T-helper 1 cell treated with Interleukin-12 subunit alpha and Interleukin-12 subunit beta and Interleukin-4 antibody, amounts not matched to agents 30 μg/mL and 1 μg/mL, for 36 hours (primary cell): ENCODE measurements around the gene ANTXR1.

Source experiments
- H3K27ac Mint-ChIP-seq: one replicate; pipeline ENCODE4 v1.8.0; 2021; ENCODE audit warnings: mild to moderate bottlenecking, mixed read lengths
- H3K27me3 Mint-ChIP-seq: one replicate; pipeline ENCODE4 v1.8.0; 2021; ENCODE audit warnings: low read depth, mixed read lengths
- H3K36me3 Mint-ChIP-seq: one replicate; pipeline ENCODE4 v1.8.0; 2021; ENCODE audit warnings: low read depth, mixed read lengths
- H3K4me1 Mint-ChIP-seq: one replicate; pipeline ENCODE4 v1.8.0; 2021; ENCODE audit warnings: low read depth, mixed read lengths
- H3K4me3 Mint-ChIP-seq: one replicate; pipeline ENCODE4 v1.8.0; 2021; ENCODE audit warnings: mild to moderate bottlenecking, moderate library complexity, mixed read lengths
- H3K9me3 Mint-ChIP-seq: one replicate; pipeline ENCODE4 v1.8.0; 2021; ENCODE audit warnings: mixed read lengths

The ANTXR1 gene

GRCh38 chr2:69100220-69100723, 87.3 kb downstream of the ANTXR1 start:
- Mint-ChIP-seq H3K36me3 (no peaks in the 10 kb centered on the region), H3K27me3 (peaks cover 24% of the 10 kb centered on the region), H3K27ac (no peak overlapping the region)

GRCh38 chr2:69102041-69102593, 89.1 kb downstream of the ANTXR1 start:
- no peak overlapping the region for H3K4me3 Mint-ChIP-seq
- H3K9me3 Mint-ChIP-seq: no peaks in the 10 kb centered on the region
- peaks cover 18% of the 10 kb centered on the region for H3K27me3 Mint-ChIP-seq
- no peaks in the 10 kb centered on the region for H3K4me1 Mint-ChIP-seq
- no peak overlapping the region for H3K27ac Mint-ChIP-seq
- H3K36me3 Mint-ChIP-seq: no peaks in the 10 kb centered on the region

More at GRCh38 chr2:69100220-69100723, 87.3 kb downstream of the ANTXR1 start:
- Mint-ChIP-seq H3K4me1 (no peaks in the 10 kb centered on the region), H3K9me3 (no peaks in the 10 kb centered on the region), H3K4me3 (no peak overlapping the region)

- Mint-ChIP-seq H3K4me3 (no peak overlapping the region), H3K27ac (no peak overlapping the region), H3K27me3 (peaks cover 19% of the 10 kb centered on the region), H3K9me3 (no peaks in the 10 kb centered on the region), H3K36me3 (no peaks in the 10 kb centered on the region), H3K4me1 (no peaks in the 10 kb centered on the region)
Measured at GRCh38 chr2:69103419-69103818, 90.4 kb downstream of the ANTXR1 start.

- Mint-ChIP-seq H3K27ac (no peak overlapping the region), H3K27me3 (peaks cover 23% of the 10 kb centered on the region), H3K4me3 (no peak overlapping the region), H3K36me3 (no peaks in the 10 kb centered on the region), H3K9me3 (no peaks in the 10 kb centered on the region), H3K4me1 (no peaks in the 10 kb centered on the region)
Measured at GRCh38 chr2:69104261-69104660, 91.3 kb downstream of the ANTXR1 start.

- Mint-ChIP-seq H3K4me1 (no peaks in the 10 kb centered on the region), H3K27me3 (peaks cover 21% of the 10 kb centered on the region), H3K36me3 (no peaks in the 10 kb centered on the region), H3K4me3 (no peak overlapping the region), H3K9me3 (no peaks in the 10 kb centered on the region), H3K27ac (no peak overlapping the region)
Measured at GRCh38 chr2:69109255-69109654, 96.3 kb downstream of the ANTXR1 start.

- Mint-ChIP-seq H3K4me3 (no peak overlapping the region), H3K36me3 (no peaks in the 10 kb centered on the region), H3K4me1 (no peaks in the 10 kb centered on the region), H3K27me3 (peaks cover 21% of the 10 kb centered on the region), H3K9me3 (no peaks in the 10 kb centered on the region), H3K27ac (no peak overlapping the region)
Measured at GRCh38 chr2:69111076-69111475, 98.1 kb downstream of the ANTXR1 start.

- Mint-ChIP-seq H3K27me3 (peaks cover 15% of the 10 kb centered on the region), H3K36me3 (no peaks in the 10 kb centered on the region)
Measured at GRCh38 chr2:69113627-69114026, 100.6 kb downstream of the ANTXR1 start.

GRCh38 chr2:69114534-69114933, 101.6 kb downstream of the ANTXR1 start:
- no peak overlapping the region for H3K4me3 Mint-ChIP-seq
- H3K27me3 Mint-ChIP-seq: peaks cover 13% of the 10 kb centered on the region
- H3K36me3 Mint-ChIP-seq: no peaks in the 10 kb centered on the region
- no peaks in the 10 kb centered on the region for H3K4me1 Mint-ChIP-seq
- no peak overlapping the region for H3K27ac Mint-ChIP-seq
- H3K9me3 Mint-ChIP-seq: no peaks in the 10 kb centered on the region

More at GRCh38 chr2:69113627-69114026, 100.6 kb downstream of the ANTXR1 start:
- Mint-ChIP-seq H3K27ac (no peak overlapping the region), H3K9me3 (no peaks in the 10 kb centered on the region), H3K4me3 (no peak overlapping the region), H3K4me1 (no peaks in the 10 kb centered on the region)

- no peak overlapping the region for H3K4me3 Mint-ChIP-seq
- no peaks in the 10 kb centered on the region for H3K4me1 Mint-ChIP-seq
- peaks cover 9% of the 10 kb centered on the region for H3K27me3 Mint-ChIP-seq
- no peaks in the 10 kb centered on the region for H3K9me3 Mint-ChIP-seq
- no peak overlapping the region for H3K27ac Mint-ChIP-seq
- H3K36me3 Mint-ChIP-seq: no peaks in the 10 kb centered on the region
Measured at GRCh38 chr2:69116438-69116837, 103.5 kb downstream of the ANTXR1 start.

GRCh38 chr2:69118609-69119008, 105.6 kb downstream of the ANTXR1 start:
- Mint-ChIP-seq H3K27me3 (peaks cover 18% of the 10 kb centered on the region), H3K4me3 (no peak overlapping the region), H3K27ac (no peak overlapping the region), H3K9me3 (no peaks in the 10 kb centered on the region), H3K36me3 (no peaks in the 10 kb centered on the region), H3K4me1 (no peaks in the 10 kb centered on the region)

GRCh38 chr2:69119104-69119894, 106.3 kb downstream of the ANTXR1 start:
- H3K9me3 Mint-ChIP-seq: no peaks in the 10 kb centered on the region
- H3K27me3 Mint-ChIP-seq: peaks cover 19% of the 10 kb centered on the region
- no peaks in the 10 kb centered on the region for H3K36me3 Mint-ChIP-seq
- H3K27ac Mint-ChIP-seq: no peak overlapping the region
- no peak overlapping the region for H3K4me3 Mint-ChIP-seq
- no peaks in the 10 kb centered on the region for H3K4me1 Mint-ChIP-seq

- H3K27ac Mint-ChIP-seq: no peak overlapping the region
- H3K4me3 Mint-ChIP-seq: no peak overlapping the region
- no peaks in the 10 kb centered on the region for H3K9me3 Mint-ChIP-seq
- no peaks in the 10 kb centered on the region for H3K36me3 Mint-ChIP-seq
- H3K27me3 Mint-ChIP-seq: peaks cover 25% of the 10 kb centered on the region
- no peaks in the 10 kb centered on the region for H3K4me1 Mint-ChIP-seq
Measured at GRCh38 chr2:69122271-69122670, 109.3 kb downstream of the ANTXR1 start.

- peaks cover 25% of the 10 kb centered on the region for H3K27me3 Mint-ChIP-seq
Measured at GRCh38 chr2:69123182-69123581, 110.2 kb downstream of the ANTXR1 start.

GRCh38 chr2:69124343-69124742, 111.4 kb downstream of the ANTXR1 start:
- no peaks in the 10 kb centered on the region for H3K36me3 Mint-ChIP-seq
- no peak overlapping the region for H3K27ac Mint-ChIP-seq
- peaks cover 25% of the 10 kb centered on the region for H3K27me3 Mint-ChIP-seq
- H3K4me1 Mint-ChIP-seq: no peaks in the 10 kb centered on the region
- H3K4me3 Mint-ChIP-seq: no peak overlapping the region
- no peaks in the 10 kb centered on the region for H3K9me3 Mint-ChIP-seq

More at GRCh38 chr2:69123182-69123581, 110.2 kb downstream of the ANTXR1 start:
- H3K27ac Mint-ChIP-seq: no peak overlapping the region
- H3K9me3 Mint-ChIP-seq: no peaks in the 10 kb centered on the region
- no peaks in the 10 kb centered on the region for H3K36me3 Mint-ChIP-seq
- H3K4me3 Mint-ChIP-seq: no peak overlapping the region
- no peaks in the 10 kb centered on the region for H3K4me1 Mint-ChIP-seq

GRCh38 chr2:69125816-69126215, 112.8 kb downstream of the ANTXR1 start:
- H3K4me1 Mint-ChIP-seq: no peaks in the 10 kb centered on the region
- no peaks in the 10 kb centered on the region for H3K9me3 Mint-ChIP-seq
- H3K4me3 Mint-ChIP-seq: no peak overlapping the region
- peaks cover 25% of the 10 kb centered on the region for H3K27me3 Mint-ChIP-seq
- H3K27ac Mint-ChIP-seq: no peak overlapping the region
- H3K36me3 Mint-ChIP-seq: no peaks in the 10 kb centered on the region
